ENCODE results near the gene ARAP1. TPM values are rescaled to one million over a fixed set of nuclear protein-coding genes. Genes with fewer than 3 reads are reported as not detected.

ARAP1 gene
- total and polyA plus RNA-seq, 2 of the 8 experiments (the other 6 are each of a cell fraction or from before 2014, with no cell fraction given) = 25.7 to 61.6 TPM

DNA sequence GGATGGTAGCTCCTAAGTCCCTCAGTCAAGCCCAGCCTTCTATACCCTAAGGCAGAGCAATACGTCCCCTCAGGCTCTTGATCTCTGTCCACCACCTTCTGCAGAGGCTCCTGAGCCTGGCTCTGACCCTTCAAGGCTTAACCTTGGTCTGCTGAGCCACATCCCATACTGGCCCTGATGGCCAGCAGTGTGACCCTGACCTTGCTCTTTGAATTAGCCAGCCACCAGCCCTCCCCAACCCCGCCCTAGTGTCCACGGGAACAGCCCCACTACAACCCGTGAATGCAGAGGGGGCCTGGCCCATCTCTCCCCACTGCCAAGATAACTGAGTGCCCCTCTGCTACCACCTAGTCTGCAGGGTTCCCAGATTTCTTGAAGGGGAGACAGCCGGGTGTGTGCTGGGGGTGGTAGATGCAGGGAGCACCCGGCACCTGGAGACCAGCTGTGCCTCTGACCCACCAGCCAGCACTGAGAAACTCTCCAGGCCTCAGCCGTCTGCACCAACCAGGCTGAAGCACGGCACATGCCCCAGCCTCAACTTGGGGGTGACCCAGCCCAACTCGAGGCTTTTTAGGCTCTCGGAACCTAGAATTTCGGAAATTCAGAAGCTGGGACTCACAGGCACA is 6.2 kb downstream of the ARAP1 start (continued):
- TF ChIP-seq ATF2 (IDR thresholded peaks at IDR 0.05; ENCODE audit: low read length) = no peak
- TF ChIP-seq CBX5 (IDR thresholded peaks at IDR 0.05; ENCODE audit: low read depth, low read length) = no peak
- no peak for TF ChIP-seq SIRT6 (IDR thresholded peaks at IDR 0.05; ENCODE audit: low read length)
- no peak for TF ChIP-seq KDM5A (IDR thresholded peaks at IDR 0.05; ENCODE audit: low read length)

Data from H1 (cell line).